Peyer's patch (tissue), 4 donors: ENCODE results near the gene DOCK3.

Experiments used
- POLR2A ChIP-seq, 2 donors: fragments of 450-650 bp; IDR thresholded peaks; one replicate each; pipeline ENCODE4 v1.5.1; 2017; ENCODE audit warnings: antibody characterized with exemption in 2 of 2, mild to moderate bottlenecking in 2 of 2, moderate library complexity in 2 of 2
- TF ChIP-seq, protein P1 (sequence below), 6 experiments: fragments of 450-650 bp in 4 of 6; fragments of 200-600 bp in 2 of 6; sonication (generic) in 1 of 6; IDR thresholded peaks; one replicate each; pipeline ENCODE4 v1.5.1; 2017 to 2019; ENCODE audit warnings: antibody characterized with exemption in 6 of 6, mild to moderate bottlenecking in 3 of 6, moderate library complexity in 1 of 6

DNA sequence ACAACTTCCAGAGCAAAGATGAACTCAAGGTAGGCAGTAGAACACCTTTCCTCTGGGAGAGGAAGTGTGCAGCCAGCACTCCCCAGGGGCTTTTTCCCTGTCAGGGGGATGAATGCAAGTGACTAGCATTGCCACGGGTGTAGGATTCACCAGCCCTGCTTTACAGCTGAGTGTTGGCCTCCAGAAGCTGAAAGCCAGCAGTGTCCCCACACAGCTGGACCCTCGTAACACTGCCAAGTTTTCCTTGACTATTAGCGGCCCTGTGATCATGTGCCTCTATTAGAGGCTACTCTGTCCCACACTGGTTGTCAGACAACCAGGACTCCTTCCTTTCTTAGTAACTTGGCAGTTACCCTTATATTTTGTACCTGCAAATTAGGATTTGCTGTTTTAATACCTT is 605.4 kb downstream of the DOCK3 start:
- TF ChIP-seq, protein P1, sequence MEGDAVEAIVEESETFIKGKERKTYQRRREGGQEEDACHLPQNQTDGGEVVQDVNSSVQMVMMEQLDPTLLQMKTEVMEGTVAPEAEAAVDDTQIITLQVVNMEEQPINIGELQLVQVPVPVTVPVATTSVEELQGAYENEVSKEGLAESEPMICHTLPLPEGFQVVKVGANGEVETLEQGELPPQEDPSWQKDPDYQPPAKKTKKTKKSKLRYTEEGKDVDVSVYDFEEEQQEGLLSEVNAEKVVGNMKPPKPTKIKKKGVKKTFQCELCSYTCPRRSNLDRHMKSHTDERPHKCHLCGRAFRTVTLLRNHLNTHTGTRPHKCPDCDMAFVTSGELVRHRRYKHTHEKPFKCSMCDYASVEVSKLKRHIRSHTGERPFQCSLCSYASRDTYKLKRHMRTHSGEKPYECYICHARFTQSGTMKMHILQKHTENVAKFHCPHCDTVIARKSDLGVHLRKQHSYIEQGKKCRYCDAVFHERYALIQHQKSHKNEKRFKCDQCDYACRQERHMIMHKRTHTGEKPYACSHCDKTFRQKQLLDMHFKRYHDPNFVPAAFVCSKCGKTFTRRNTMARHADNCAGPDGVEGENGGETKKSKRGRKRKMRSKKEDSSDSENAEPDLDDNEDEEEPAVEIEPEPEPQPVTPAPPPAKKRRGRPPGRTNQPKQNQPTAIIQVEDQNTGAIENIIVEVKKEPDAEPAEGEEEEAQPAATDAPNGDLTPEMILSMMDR (IDR thresholded peaks at IDR 0.05), result no peak
- TF ChIP-seq POLR2A (IDR thresholded peaks at IDR 0.05), result no peak
